NCI-H226 (cell line): ENCODE data around the gene FAM185A.
"Not testable (repeated sequence)": the region's sequence is repeated elsewhere in the genome, so short reads cannot be mapped to it uniquely, and the experiment has no call there.

ENCODE experiments used
- DNase-seq: peaks from one replicate; pipeline ENCODE4 v3.0.0-alpha.2; 2015

FAM185A gene

DNA sequence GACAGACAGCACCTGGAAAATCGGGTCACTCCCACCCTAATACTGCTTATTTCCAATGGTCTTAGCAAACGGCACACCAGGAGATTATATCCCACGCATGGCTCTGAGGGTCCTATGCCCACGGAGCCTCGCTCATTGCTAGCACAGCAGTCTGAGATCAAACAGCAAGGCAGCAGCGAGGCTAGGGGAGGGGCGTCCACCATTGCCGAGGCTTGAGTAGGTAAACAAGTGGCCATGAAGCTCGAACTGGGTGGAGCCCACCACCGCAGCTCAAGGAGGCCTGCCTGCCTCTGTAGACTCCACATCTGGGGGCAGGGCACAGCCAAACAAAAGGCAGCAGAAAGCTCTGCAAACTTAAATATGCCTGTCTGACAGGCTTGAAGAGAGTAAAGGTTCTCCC lies 32.1 kb downstream of the FAM185A start:
- not testable (repeated sequence) for DNase-seq

DNA sequence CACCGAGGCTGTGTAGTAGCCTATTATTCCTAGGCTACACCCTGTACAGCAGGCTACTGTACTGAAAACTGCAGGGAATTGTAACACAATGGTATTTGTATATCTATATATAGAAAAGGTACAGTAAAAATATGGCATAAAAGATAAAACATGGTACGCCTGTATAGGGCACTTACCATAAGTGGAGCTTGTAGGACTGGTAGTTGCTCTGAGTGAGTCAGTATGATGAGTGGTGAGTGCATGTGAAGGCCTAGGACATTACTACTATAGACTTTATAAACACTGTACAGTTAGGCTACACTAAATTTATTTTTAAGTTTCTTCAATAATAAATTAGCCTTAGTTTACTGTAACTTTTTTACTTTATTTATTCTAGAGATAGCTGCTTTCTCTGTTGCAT lies 40.0 kb downstream of the FAM185A start:
- DNase-seq, result not testable (repeated sequence)

GRCh38 chr7:102790364-102791100 lies 41.7 kb downstream of the FAM185A start:
- DNase-seq, result not testable (repeated sequence)

DNA sequence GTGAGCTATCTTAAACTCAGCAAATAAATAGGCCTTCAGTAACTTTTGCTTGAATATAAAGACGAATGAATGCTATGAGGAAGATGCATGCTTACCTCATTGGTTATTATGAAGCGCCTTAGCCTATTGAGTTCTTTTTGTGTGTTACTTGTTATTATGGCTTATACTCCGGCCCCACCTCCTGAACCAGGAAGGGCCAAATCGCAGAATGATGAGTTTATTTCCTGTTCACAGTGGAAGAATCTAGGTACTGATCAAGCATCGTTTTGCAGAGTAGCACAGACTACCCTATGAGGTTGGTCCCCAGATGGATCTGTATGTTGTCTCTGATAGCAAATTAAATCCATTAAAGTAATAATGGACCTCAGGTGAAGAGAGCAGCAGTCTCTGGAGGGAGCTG lies 42.6 kb downstream of the FAM185A start:
- not testable (repeated sequence) for DNase-seq

GRCh38 chr7:102791831-102792230 lies 43.0 kb downstream of the FAM185A start:
- DNase-seq, result not testable (repeated sequence)

- DNase-seq, result not testable (repeated sequence)
Observed at GRCh38 chr7:102794567-102794966, 45.8 kb downstream of the FAM185A start.

DNA sequence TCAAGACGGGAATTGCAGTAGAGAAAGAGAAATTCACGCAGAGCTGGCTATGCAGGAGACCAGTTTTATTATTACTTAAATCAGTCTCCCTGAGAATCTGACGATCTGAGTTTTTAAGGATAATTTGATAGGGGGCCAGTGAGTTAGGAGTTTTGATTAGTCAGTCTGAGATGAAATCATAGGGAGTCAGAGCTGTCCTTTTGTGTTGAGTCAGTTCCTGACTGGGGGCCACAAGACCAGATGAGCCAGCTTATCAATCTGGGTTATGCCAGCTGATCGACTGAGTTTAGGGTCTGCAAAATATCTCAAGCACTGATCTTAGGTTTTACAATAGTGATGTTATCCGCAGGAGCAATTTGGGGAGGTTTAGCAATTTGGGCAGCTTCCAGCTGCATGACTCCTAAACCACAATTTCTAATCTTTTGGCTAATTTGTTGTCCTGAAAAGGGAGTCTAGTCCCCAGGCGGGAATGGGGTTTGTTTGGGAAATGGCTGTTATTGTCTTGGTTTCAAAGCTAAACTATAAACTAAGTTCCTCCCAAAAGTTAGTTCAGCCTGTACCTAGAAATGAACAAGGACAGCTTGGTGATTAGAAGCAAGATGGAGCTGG lies 47.3 kb downstream of the FAM185A start:
- not testable (repeated sequence) for DNase-seq

DNA sequence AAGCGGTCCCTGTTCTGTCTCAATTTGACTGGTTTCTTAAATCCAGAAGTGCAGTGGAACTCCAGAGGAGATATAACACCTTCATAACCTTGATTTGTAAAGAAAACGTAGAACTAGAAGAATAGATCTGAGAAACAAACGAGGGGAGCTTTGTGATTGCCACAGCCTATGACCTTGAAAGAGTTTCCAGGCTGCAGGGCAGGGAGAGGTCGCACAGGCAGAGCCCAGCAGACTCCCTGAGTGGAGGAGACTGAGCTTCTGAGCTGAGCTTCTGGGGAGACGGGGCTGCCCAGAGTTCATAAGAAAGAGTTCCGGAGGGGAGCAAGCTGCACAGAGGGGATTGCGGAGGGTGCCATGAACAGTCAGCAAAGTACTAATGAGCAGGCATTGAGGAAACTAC lies 57.8 kb downstream of the FAM185A start:
- no peak for DNase-seq

GRCh38 chr7:102810916-102811315 lies 62.1 kb downstream of the FAM185A start:
- no peak for DNase-seq

DNA sequence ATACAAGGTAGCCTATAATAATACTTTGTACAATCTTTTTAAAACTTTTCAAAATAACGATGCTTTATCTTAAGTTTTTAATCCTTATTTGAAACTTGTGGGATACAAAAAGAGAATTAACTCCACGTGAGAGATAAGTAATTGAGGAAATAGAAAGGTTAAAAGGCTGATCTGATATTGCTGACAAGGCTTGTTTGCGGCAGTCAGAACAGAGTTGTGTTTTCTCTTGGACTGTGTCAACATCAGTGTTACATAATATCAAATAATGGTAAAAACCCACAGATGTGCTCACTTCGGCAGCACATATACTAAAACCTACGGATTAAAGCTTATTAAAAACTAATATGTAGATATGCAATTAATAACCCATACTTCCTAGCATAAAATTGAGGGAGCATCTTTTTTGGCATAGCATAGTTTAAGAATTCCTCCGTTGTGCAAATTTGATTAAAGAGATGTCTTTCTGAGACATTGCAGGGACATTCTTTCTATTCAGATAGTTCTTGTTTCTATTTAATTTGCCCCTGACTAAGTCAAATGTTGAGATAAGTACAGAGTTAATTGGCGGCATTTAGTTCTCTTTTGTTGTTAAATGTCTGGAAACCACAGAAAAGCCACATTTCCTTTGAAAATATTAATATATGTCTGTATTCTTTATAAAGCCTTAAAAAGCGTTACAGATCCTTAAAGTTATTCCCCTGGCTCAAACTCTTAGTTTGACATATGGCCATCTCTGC lies 63.3 kb downstream of the FAM185A start:
- DNase-seq, result no peak

GRCh38 chr7:102813191-102814024 lies 64.6 kb downstream of the FAM185A start:
- DNase-seq, result no peak

GRCh38 chr7:102814025-102814471 lies 65.2 kb downstream of the FAM185A start:
- DNase-seq, result peak; percentile 57

- no peak for DNase-seq
Observed at GRCh38 chr7:102817616-102818573, 69.1 kb downstream of the FAM185A start.

GRCh38 chr7:102819151-102819550 lies 70.4 kb downstream of the FAM185A start:
- DNase-seq, result no peak

- DNase-seq, result no peak
Observed at GRCh38 chr7:102821994-102822747, 73.4 kb downstream of the FAM185A start.

DNA sequence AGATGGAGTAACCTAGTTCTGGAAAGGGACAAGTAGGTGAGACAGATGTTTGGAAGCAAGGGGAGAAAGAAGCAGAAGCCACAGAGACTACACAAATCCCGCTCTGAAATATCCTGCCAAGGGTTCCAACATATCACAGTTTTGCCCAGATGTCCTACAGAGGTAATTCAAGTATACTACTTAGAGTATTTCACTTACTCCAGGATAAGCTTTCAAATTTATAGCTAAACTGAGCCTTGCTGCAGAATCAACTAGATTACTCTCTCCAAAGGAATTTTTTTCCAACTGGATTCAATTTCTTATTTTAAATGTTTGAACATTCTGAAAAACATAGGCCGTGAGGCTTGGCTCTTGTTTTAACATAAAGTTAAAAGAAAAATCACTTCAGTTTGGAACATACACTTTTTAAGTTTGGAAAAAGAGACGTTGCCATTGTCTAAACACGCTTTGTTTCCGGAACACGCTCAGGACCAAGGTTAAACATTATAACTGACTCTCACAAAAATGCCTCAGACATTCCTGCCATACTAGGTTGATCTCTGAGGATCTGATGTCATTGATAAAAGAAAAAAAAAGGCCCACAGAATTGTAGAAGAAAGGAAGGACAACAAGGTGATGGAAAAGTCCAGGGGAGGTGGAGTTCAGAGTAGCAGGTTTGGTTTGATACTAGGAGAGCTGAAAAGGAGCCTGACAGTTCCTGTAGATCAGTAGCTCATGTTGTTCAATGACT lies 74.8 kb downstream of the FAM185A start:
- no peak for DNase-seq

- no peak for DNase-seq
Observed at GRCh38 chr7:102828286-102828685, 79.5 kb downstream of the FAM185A start.

DNA sequence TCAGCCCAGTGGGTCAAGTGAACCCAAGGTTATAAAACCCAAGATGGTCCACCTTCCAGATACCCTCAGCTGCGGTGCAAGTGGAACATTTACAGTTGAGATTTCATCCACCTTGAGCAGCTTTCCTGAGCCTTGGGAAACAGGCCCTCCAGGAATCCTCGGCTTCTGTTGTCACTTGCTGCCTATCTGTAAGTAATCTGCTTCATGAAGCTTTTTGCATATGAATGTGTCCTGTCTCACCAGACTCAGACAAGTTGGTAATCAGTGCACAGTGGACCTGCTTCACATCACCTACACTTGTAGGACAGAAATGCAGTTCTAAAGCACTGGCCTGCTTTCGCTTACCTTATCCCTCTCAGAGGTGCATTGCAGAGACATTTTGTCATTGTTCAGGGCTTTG lies 80.3 kb downstream of the FAM185A start:
- no peak for DNase-seq

GRCh38 chr7:102830197-102830596 lies 81.4 kb downstream of the FAM185A start:
- DNase-seq, result no peak

- DNase-seq, result no peak
Observed at GRCh38 chr7:102832674-102833073, 83.9 kb downstream of the FAM185A start.
